G401 (cell line): ENCODE data around the gene GPX4. TPM values are rescaled to one million over a fixed set of nuclear protein-coding genes. Genes with fewer than 3 reads are reported as not detected.

Experiments used
- DNase-seq: peaks from one replicate; pipeline ENCODE4 v3.0.0-alpha.2; 2015; ENCODE audit warnings: low spot score
- in situ Hi-C: cut with HindIII; loops from 2 replicates; pipeline ENCODE4 v1.10.0; 2016; ENCODE audit warnings: low sequenced_read_pairs, mixed read lengths
- total RNA-seq: library from RNA; depleted of rRNA; stranded (reverse); fragments of >200 nt; shearing (Covaris generic); gene quantifications from 2 replicates; pipeline ENCODE4 v1.2.3, GENCODE V29; 2014; rRNA removed

The GPX4 gene
- total RNA-seq, 1 experiment from 2014 or later, result 593 TPM

GRCh38 chr19:1155352-1156304 is 51.8 kb downstream of the GPX4 start:
- no peak for DNase-seq

More at GRCh38 chr19:1155352-1156304, 51.8 kb downstream of the GPX4 start:
- in situ Hi-C loops, result no loop called here

Other genes with a start within 250 kb of the GPX4 start
- 3.6 and 6.1 TPM in 2 replicates for gene CFD, start 244.3 kb upstream of the GPX4 start, total RNA-seq
- gene MED16, start 210.8 kb upstream of the GPX4 start, total RNA-seq, result 51.0 and 58.7 TPM in 2 replicates
- not detected in 2 replicates for gene RNU6-9, start 210.5 kb upstream of the GPX4 start, total RNA-seq
- gene R3HDM4, start 190.8 kb upstream of the GPX4 start, total RNA-seq, result 12.7 and 13.9 TPM in 2 replicates
- gene KISS1R, start 186.7 kb upstream of the GPX4 start, total RNA-seq, result 1.8 and 1.9 TPM in 2 replicates
- gene ARID3A, start 178.0 kb upstream of the GPX4 start, total RNA-seq, result 95.4 and 103 TPM in 2 replicates
- gene WDR18, start 119.6 kb upstream of the GPX4 start, total RNA-seq, result 176 and 280 TPM in 2 replicates
- gene GRIN3B, start 103.6 kb upstream of the GPX4 start, total RNA-seq, result 0.74 and 3.5 TPM in 2 replicates
- gene TMEM259, start 82.9 kb upstream of the GPX4 start, total RNA-seq, result 131 and 142 TPM in 2 replicates
- not detected in 2 replicates for gene RNU6-2, start 82.5 kb upstream of the GPX4 start, total RNA-seq
- 245 and 296 TPM in 2 replicates for gene CNN2, start 77.4 kb upstream of the GPX4 start, total RNA-seq
- 6.2 and 13.9 TPM in 2 replicates for gene ABCA7, start 63.9 kb upstream of the GPX4 start, total RNA-seq
- 126 and 134 TPM in 2 replicates for gene ARHGAP45, start 36.8 kb upstream of the GPX4 start, total RNA-seq
- gene POLR2E, start 8.6 kb upstream of the GPX4 start, total RNA-seq, result 326 and 355 TPM in 2 replicates
- 22.3 and 25.1 TPM in 2 replicates for gene SBNO2, start 70.3 kb downstream of the GPX4 start, total RNA-seq
- gene STK11, start 101.8 kb downstream of the GPX4 start, total RNA-seq, result 83.6 and 94.8 TPM in 2 replicates
- gene CBARP, start 134.0 kb downstream of the GPX4 start, total RNA-seq, result 3.6 and 5.6 TPM in 2 replicates
- gene ATP5F1D, start 137.8 kb downstream of the GPX4 start, total RNA-seq, result 61.3 and 98.5 TPM in 2 replicates
- 14.0 and 17.5 TPM in 2 replicates for gene MIDN, start 144.6 kb downstream of the GPX4 start, total RNA-seq
- 196 and 215 TPM in 2 replicates for gene CIRBP, start 165.3 kb downstream of the GPX4 start, total RNA-seq
- gene FAM174C, start 171.5 kb downstream of the GPX4 start, total RNA-seq, result 37.9 and 45.0 TPM in 2 replicates
- 0.31 and 1.3 TPM in 2 replicates for gene EFNA2, start 181.9 kb downstream of the GPX4 start, total RNA-seq